NCI-H2196 treated with DMSO at 0.1 percent for 48 hours (cell line): Measurements from ENCODE around the gene NPR1.
"Not testable (repeated sequence)": the region's sequence is repeated elsewhere in the genome, so short reads cannot be mapped to it uniquely, and the experiment has no call there.

Experiments used
- DNase-seq: peaks from one replicate; lab custom pipeline; 2025; ENCODE audit not compliant: unreplicated experiment; lab: John Stamatoyannopoulos, UW

The NPR1 gene

DNA sequence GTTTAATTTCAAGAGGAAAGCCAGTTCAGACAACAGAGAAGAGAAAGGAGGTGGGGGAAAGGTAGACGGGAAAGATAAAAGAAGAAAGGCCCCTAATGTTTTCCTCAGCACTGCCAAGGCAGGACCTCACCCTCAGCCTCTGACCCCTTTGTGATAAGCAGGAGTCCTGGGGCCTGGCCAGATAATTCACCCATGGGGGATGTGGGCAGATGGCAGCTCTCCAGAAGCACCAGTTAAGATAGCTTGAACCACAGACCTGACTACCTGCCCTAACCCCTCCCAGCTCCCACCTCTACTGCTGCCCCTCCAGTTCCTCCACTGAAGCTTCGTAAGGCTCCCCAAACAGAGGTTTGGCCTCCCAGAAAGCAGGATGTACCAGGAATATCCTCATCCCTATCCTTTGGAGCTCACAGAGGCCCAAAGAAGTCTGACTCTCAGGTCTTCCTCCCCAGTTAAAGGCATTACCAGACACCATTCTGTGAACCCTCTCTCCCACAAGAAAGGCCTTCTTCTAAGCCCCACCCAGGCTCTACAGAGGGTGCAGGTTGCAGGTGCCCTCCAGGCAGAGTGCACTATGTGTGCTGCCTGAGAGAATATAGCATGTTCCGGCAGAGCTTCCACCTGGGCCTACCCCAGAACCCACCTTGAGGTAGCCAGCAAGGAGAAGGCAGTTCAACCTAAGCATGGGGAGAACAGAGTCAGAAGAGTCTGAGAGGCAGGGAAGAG is 29.2 kb upstream of the NPR1 start:
- no peak for DNase-seq

DNA sequence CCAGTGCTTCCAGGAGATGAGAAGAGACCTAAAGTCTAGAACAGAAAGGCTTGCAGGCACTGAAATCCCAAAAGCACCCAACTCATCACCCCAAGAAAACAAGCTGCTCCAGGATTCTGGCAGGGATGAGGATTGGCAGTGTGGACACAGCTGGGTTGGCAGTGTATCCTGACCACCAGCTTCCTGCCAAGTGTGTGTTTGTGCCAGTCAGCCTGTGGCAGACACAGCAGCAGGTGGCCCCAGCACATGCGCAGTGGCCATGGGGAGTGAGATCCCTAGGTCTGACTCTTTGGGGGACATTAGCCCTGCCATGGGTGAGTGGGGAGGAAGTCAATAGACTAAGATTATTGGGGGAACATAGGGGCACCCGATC is 28.6 kb upstream of the NPR1 start:
- peak; percentile 82 for DNase-seq

DNA sequence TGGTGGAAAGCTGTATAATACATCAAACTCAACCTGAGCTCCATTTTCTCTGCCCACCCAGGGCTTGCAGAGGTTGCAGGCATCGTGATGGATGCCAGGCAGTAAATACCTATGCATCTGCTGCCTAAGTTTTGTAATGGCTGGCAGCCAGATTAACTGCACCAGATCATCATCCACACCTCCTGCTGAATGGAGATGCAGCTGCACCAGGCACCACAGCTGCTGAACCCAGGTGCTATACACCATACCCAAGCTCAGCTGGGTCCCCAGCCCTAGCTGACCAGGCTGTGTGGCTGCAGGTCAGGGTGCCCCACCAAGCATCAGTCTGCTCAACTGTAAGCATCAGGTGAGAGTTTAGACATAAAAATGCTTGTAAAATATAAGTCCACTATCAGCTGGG is 26.7 kb upstream of the NPR1 start:
- DNase-seq = no peak

DNA sequence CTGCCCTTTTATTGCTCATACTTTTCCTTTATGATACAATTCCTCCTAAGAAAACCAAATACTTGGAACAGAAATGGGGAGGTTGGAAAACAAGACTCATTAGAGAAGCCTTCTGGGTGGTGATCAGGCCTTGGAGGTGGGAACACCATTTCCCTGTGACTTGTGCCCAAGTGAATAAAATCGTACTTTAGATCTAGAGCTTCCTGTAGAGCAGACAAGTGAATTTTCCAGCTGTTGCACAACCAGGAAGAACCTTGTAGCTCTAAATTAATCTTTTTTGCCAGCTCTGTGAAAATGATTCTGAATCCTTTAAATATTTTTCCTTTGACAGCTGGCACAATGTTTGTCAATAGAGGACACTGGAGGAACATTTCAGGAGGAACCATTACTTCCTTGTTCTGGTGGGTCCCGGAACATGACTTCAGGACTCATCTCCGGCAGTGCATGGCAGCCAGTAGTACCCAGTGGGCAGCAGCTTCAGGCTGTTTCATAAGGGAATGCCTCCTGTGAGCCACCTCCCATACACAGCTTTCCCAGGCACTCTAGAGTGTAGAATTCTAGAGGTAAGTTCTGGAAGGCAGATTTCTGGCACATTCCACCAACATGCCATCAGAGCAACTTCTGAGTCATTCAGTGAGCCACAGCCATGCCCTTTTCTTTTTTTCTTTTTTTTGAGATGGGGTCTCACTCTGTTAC is 25.5 kb upstream of the NPR1 start:
- DNase-seq = no peak

DNA sequence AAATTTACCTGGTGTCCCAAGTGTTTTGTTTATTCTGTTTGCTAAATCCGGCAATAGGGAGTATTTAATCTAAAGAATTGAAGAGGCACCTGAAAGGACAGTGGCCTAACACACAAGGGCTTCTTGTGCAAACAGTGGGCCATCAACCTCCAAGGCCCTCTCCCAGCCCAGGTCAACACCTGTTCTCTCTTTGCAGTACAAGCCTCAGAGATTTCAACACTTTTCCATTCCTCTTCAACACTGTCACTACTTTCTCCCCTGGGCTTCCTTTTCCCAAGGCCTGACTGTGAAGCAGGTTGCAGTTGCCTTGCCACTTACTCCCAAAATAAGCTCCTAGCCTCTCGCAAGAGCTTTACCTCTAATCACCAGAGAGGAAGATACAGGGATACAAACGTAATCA is 23.2 kb upstream of the NPR1 start:
- DNase-seq = peak; percentile 35

DNA sequence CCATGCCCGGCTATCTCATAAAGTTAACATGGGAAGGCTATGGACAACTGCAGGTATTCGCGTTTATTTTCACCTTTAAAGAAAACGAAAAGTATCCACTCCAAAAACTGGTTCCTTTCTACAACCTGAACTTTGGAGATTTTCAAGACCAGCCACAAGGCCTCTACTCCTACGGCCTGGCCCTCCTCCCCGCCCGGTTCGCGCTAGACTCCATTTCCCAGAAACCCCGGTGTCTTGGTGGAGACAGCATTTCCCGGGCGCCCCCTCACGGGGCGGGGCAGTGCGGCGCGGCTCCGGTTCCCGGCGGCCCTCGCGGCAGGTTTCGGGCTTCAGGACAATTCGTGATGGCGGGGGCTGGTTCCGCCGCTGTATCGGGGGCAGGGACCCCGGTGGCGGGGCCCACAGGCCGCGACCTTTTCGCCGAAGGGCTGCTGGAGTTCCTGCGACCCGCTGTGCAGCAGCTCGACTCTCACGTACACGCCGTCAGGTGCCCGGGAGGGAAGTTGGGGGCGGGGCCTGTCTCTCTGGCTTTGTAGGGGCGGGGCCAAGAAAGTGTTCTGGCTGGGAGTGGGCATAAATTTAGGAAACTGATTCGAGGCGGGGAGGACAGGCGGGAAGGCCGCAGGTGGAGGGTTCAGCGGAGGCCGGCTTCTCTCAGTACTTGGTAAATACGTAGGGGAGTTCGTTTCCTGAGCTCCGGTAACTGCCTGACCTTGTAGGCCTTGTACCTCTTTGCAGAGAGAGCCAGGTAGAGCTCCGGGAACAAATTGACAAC is 19.9 kb upstream of the NPR1 start, which contains the start of gene SNAPIN:
Gene SNAPIN, plus strand, starts transcription at position 304 of the 775 bp plus-strand sequence. Its CDS starts 41 bp downstream, at position 345.
- DNase-seq = peak; percentile 83

DNA sequence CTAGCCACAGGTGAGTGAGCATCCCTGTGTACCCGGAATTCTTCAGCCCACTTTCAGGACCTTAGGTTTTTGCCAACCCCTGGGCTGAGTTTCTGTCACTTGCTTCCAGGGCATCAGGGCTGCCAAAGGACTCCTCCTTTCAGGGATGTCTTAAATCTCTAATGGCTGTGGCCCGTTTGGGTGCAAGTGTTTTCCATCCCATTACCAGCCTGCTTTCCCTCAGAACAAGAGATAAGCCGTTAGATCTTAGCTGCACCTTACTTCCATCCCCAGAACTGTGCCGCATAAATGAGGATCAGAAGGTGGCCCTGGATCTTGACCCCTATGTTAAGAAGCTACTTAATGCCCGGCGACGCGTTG is 19.3 kb upstream of the NPR1 start:
- no peak for DNase-seq

DNA sequence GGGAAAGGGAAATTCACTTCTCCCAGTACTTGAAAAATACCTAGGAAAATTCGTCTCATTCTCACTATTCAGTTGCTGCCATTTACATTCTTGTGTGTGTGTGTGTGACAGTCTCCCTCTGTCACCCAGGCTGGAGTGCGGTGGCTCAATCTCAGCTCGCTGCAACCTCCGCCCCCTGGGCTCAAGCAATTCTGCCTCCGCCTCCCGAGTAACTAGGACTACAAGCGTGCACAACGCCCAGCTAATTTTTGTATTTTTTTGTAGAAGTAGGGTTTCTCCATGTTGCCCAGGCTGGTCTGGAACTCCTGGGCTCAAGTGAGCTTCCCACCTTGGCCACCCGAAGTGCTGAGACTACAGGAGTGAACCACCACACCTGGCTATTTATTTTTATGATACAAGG is 18.8 kb upstream of the NPR1 start:
- no peak for DNase-seq

DNA sequence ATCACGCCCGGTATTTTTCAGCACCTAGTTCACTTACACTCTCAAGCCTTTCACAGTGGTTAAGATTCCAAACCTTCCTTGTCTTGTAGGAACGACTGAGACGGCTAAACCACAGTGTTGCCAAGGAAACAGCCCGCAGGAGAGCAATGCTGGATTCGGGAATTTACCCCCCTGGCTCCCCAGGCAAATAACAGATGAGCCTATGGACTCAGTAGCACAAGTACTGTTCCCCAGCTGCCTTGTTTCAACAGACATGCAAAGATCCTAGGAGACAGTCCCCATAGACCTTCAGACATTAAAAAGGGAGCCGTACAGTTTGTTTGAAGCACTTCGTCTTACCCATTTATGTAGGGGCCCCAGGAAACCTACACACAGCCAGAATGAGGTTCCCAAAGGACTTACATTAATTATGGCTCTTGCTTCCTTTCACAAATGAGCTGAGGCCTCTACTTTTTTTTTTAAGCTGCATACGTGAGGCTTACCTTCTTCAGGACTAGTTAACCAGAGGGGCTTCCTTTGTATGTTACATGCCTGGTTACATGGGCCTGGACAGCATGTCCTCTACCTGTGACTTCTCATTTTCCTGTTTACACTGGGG is 17.3 kb upstream of the NPR1 start:
- DNase-seq = no peak

DNA sequence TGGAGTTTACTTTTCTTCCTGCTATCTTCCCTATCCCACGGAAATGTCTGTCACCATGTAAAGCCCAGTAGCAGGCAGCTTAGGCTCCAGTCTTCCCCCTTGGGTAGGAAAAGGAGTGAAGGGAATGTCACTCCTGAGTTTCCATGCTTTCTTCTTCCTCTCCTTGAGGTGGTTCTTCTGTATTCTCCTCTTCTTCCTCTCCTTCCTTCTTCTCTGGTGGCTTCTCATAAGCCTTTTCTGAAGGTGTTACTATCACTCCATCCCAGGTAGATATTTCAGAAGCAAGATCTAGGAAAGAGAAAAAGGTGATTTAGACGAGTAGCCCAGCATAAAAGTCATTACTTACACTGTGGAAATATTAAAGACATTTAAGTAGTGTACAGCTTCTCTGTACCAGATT is 16.2 kb upstream of the NPR1 start:
- DNase-seq = no peak

DNA sequence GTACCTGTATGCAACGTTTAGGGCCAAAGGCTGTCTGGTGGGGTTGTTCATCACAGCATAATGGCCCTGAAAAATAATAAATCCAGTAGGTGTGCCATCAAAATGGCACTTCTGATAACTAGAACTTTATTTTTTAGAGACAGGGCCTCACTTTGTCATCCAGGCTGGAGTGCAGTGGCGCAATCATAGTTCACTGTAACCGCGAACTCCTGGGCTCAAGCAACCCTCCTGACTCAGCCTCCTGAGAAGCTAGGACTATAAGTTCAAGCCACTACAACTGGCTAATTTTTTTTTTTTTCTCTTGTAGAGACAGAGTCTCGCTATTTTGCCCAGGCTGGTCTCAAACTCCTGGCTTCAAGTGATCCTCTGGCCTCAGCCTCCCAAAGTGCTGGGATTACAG is 15.3 kb upstream of the NPR1 start:
- DNase-seq = no peak

DNA sequence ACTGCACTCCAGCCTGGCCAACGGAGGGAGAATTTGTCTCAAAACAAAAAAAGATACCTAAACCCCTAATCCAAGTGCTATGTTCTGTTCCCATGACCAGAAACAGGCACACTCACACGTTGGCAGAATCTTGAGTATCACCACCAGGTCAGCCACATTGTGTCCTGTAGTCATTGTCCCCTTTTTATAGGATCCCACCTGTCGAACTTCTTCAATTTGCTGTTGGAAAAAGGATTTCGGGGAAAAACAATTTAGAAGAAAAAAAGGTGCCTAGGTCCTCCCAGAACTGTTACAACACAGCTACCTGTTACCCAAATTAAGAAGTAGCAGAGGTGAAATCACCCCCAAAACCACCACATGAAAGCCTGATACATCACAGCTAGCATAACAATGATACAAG is 11.0 kb upstream of the NPR1 start:
- DNase-seq = no peak

DNA sequence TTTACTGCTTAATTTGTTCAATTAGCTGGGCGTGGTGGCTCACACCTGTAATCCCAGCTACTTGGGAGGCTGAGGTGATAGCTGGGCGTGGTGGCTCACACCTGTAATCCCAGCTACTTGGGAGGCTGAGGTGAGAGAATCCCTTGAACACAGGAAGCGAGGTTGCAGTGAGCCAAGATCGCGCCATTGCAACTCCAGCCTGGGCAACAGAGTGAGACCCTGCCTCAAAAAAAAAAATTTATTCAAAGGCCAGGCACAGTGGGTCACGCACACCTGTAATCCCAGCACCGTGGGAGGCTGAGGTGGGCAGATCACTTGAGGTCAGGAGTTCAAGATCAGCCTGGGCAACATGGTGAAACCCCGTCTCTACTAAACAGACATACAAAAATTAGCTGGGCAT is 9.8 kb upstream of the NPR1 start:
- not testable (repeated sequence) for DNase-seq

DNA sequence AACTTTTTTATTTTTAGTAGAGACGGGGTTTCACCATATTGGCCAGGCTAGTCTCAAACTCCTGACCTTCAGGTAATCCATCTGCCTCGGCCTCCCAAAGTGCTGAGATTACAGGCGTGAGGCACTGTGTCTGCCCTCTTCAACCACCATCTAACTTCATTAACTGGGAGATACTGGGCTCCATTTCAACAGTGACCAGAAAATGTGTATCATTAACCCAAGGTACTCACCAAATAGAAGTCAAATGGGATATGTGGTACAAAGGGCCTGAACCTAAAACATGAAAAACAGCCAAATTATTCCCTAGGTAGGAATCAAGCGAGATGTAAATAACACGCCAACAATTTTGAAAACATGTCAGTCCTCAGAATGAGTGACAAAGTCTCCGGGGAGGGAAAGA is 8.9 kb upstream of the NPR1 start:
- DNase-seq = no peak

DNA sequence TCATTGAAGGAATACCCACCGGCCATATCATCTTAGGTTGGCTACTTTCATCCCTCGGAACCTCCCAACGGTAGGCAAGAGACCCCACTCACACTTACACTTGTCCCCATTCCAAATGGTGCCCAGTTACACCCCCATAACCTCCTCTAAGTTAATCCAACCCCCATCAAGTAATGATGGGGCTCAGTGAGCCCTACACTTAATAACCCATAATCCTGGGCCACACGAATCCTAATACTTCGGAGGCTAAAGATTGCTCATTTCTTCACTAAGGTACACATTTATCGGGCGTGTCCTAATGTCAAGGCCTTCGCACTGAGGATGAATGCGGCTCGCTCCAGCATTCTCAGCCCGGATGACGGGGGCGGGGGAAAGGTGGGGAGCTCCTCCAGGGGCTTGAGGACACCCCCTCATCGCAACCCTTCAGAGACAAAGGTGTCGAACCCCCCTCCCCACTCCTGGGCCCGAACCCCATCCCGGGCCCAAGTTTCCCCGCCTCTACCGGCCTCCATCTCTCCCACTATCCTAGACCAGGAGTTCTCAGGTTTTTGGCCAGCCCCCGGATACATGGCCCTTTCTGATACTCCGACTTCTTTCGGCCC is 8.1 kb upstream of the NPR1 start:
- DNase-seq = no peak

DNA sequence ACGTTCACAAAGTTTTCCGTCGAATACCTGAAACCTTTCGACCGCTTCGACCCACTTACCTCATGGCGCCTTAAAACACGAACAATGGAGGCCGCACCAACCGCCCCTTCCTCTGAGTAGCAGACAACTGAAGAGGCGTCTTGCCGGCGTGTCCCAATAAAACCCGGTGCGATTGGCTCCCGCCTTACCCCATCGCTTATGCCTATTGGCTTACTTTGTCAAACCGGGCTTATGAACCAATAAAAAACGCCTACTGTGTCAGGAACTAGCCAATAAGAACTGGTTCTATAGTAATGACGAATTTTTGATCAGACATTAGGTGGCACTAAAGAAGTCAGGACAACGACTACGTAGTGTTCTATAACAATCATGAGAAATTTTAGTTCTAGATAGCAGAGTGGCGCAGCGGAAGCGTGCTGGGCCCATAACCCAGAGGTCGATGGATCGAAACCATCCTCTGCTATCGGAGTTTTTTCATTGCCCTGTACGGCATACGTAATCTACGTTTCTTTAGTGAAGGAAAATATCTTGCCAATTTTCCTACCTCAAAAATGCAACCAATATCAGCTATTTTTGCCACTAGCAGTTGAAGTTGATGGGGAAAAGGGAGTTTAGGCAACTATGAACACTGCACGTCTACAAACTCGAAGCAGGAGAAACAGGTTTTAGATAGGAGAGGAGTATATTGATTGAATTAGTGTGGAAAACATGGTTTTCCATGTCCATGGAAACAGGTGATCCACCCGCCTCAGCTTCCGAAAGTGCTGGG is 7.4 kb upstream of the NPR1 start, which contains the start of gene ILF2:
Gene ILF2, minus strand, starts transcription at position 135 of the 769 bp plus-strand sequence. Its CDS starts 71 bp downstream, at position 64.
- peak; percentile 97 for DNase-seq

DNA sequence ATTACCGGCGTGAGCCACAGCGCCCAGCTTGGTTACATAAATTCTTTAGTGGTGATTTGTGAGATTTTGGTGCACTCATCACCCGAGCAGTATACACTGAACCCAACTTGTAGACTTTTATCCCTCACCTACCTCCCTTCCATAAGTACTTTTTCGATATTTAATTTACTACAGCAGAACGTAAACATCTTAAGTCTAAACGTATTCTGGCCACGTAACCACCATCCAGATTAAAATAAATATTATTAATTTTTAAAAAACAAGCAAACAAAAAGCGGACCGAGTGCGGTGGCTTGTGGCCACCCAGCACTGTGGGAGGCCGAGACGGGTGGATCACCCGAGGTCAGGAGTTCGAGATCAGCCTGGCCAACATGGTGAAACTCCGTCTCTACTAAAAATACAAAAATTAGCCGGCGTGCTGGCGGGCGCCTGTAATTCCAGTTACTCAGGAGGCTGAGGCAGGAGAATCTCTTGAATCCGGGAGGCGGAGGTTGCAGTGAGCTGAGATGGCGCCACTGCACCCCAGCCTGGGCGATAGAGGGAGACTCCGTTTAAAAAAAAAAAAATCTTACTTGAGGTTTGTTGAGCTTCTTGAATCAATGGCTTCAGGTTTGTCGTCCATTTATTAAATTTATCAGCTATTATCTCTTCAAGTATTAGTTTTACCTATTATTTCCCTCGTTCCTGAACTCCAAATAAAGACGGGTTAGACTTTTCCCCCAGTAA is 6.7 kb upstream of the NPR1 start:
- peak; percentile 63 for DNase-seq

DNA sequence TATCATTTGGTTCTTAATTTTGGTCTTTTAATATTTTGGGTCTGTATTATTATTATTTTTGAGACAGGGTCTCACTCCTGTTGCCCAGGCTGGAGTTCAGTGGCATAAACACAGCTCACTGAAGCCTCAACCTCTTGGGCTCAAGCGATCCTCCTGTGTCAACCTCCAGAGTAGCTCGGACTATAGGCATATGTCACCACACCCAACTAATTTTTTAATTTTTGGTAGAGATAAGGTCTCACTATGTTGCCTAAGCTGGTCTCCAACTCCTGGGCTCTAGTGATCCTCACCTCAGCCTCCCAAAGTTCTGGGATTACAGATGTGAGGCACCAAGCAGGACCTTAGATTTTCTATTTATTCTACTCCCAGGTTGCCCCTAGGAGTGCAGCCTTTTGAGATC is 5.0 kb upstream of the NPR1 start:
- DNase-seq = no peak

DNA sequence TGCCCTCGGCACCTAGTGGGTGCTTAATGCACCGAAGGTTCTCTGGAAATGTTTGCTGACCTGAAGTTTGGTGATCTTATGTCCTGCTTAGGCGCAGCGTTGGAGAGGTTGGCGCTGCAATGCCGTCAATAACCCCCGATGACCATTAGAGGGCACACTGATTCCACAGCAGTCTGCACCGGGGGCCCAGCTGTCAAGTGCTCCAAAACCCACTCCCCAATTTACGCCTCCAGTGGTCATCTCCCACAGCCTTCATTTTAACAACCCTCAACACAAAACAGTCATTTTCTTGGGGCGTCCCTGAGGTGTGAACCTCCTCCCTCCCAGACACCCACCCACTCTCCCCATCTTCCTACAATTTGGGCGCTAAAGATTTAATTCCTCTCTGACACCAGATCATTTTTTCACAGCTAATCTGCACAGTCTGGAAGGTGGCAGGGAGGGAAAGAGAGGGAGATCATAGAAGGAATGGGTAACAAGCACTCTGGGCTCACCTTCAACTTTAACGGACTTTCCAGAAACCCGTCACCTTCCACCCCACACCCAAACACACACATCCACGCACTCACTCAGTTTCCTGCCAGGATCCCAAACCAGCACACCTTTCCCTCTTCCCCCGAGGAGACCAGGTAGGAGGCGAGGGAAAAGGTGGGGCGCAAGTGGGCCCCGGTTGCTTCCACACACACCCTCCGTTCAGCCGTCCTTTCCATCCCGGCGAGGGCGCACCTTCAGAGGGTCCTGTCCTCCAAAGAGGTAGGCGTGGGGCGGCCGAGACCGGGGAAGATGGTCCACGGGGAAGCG is 570 bp upstream of the NPR1 start:
- DNase-seq = peak; percentile 7
